BLaER1 treated with 17β-estradiol and CSF1 and Interleukin-3, amounts not matched to agents 10 nM and 100 nM (cell line): Measurements from ENCODE around the gene CHTF18.

Source experiments
- H3K27ac ChIP-seq, 11 experiments: shearing (Covaris generic); formaldehyde crosslinking; 2 replicates each; pipeline ENCODE4 v1.8.1; 2022
- H3K27me3 ChIP-seq, 11 experiments: shearing (Covaris generic); formaldehyde crosslinking; 2 replicates each; pipeline ENCODE4 v1.8.1; 2022
- H3K36me3 ChIP-seq, 11 experiments: shearing (Covaris generic); formaldehyde crosslinking; 2 replicates each; pipeline ENCODE4 v1.8.1; 2022
- H3K4me1 ChIP-seq, 10 experiments: shearing (Covaris generic); formaldehyde crosslinking; 2 replicates each; pipeline ENCODE4 v1.8.1; 2022
- H3K4me2 ChIP-seq, 11 experiments: shearing (Covaris generic); formaldehyde crosslinking; 2 replicates each; pipeline ENCODE4 v1.8.1; 2022
- H3K4me3 ChIP-seq, 10 experiments: shearing (Covaris generic); formaldehyde crosslinking; 2 replicates each; pipeline ENCODE4 v1.8.1; 2022
- H3K9ac ChIP-seq, 11 experiments: shearing (Covaris generic); formaldehyde crosslinking; 2 replicates each; pipeline ENCODE4 v1.8.1; 2022
- H3K9me3 ChIP-seq, 11 experiments: shearing (Covaris generic); formaldehyde crosslinking; replicated peaks in 1 of 11; 2 replicates each; pipeline ENCODE4 v1.8.1; 2022
- H4K20me1 ChIP-seq, 11 experiments: shearing (Covaris generic); formaldehyde crosslinking; 2 replicates each; pipeline ENCODE4 v1.8.1; 2022
- Cebpa-rat ChIP-seq, 11 experiments: shearing (Covaris generic); IDR thresholded peaks; 2 replicates each; pipeline ENCODE4 v1.8.1; 2022

Gene CHTF18

GRCh38 chr16:764184-764750 lies 24.2 kb upstream of the CHTF18 start:
- H3K36me3 ChIP-seq = no peaks in the 10 kb centered on the region
- H3K4me1 ChIP-seq = peaks cover 0 to 29% (median 21%) of the 10 kb centered on the region in 10 experiments; a peak in 19 of 20 replicates
- no peaks in the 10 kb centered on the region for H3K27me3 ChIP-seq
- H3K4me2 ChIP-seq = no peak overlapping the region
- no peaks in the 10 kb centered on the region for H3K9me3 ChIP-seq
- TF ChIP-seq Cebpa-rat (IDR thresholded peaks at IDR 0.05) = no peak
- no peaks in the 10 kb centered on the region; a peak in 1 of 22 replicates for H4K20me1 ChIP-seq
- no peak overlapping the region for H3K4me3 ChIP-seq
- H3K27ac ChIP-seq = no peak overlapping the region
- no peak overlapping the region for H3K9ac ChIP-seq

GRCh38 chr16:764848-765487 lies 23.5 kb upstream of the CHTF18 start:
- TF ChIP-seq Cebpa-rat (IDR thresholded peaks at IDR 0.05) = no peak
- Histone ChIP-seq H3K36me3 (no peaks in the 10 kb centered on the region), H3K9ac (no peak overlapping the region), H3K9me3 (no peaks in the 10 kb centered on the region), H3K27ac (no peak overlapping the region), H4K20me1 (no peaks in the 10 kb centered on the region; a peak in 1 of 22 replicates), H3K4me1 (peaks cover 0 to 29% (median 21%) of the 10 kb centered on the region in 10 experiments; a peak in 19 of 20 replicates), H3K4me2 (no peak overlapping the region), H3K4me3 (no peak overlapping the region), H3K27me3 (no peaks in the 10 kb centered on the region)

GRCh38 chr16:765488-765865 lies 22.9 kb upstream of the CHTF18 start:
- no peak for TF ChIP-seq Cebpa-rat (IDR thresholded peaks at IDR 0.05)
- no peak overlapping the region for H3K27ac ChIP-seq

GRCh38 chr16:766008-766819 lies 22.2 kb upstream of the CHTF18 start:
- Histone ChIP-seq H3K27ac (no peak overlapping the region), H3K4me2 (no peak overlapping the region), H3K4me3 (no peak overlapping the region), H3K27me3 (no peaks in the 10 kb centered on the region), H3K9me3 (no peaks in the 10 kb centered on the region), H4K20me1 (no peaks in the 10 kb centered on the region; a peak in 1 of 22 replicates), H3K36me3 (no peaks in the 10 kb centered on the region), H3K9ac (no peak overlapping the region), H3K4me1 (peaks cover 0 to 20% (median 14%) of the 10 kb centered on the region in 10 experiments; a peak in 16 of 20 replicates)
- no peak for TF ChIP-seq Cebpa-rat (IDR thresholded peaks at IDR 0.05)

More at GRCh38 chr16:765488-765865, 22.9 kb upstream of the CHTF18 start:
- Histone ChIP-seq H3K36me3 (no peaks in the 10 kb centered on the region), H3K4me3 (no peak overlapping the region), H3K4me1 (peaks cover 0 to 28% (median 21%) of the 10 kb centered on the region in 10 experiments; a peak in 19 of 20 replicates), H4K20me1 (no peaks in the 10 kb centered on the region; a peak in 1 of 22 replicates), H3K9me3 (no peaks in the 10 kb centered on the region), H3K27me3 (no peaks in the 10 kb centered on the region), H3K4me2 (no peak overlapping the region), H3K9ac (no peak overlapping the region)

GRCh38 chr16:766820-767640 lies 21.4 kb upstream of the CHTF18 start:
- no peaks in the 10 kb centered on the region; a peak in 1 of 22 replicates for H4K20me1 ChIP-seq
- H3K9ac ChIP-seq = no peak overlapping the region
- no peak overlapping the region for H3K4me3 ChIP-seq
- no peaks in the 10 kb centered on the region for H3K27me3 ChIP-seq
- H3K4me2 ChIP-seq = no peak overlapping the region
- no peak for TF ChIP-seq Cebpa-rat (IDR thresholded peaks at IDR 0.05)
- H3K36me3 ChIP-seq = no peaks in the 10 kb centered on the region
- H3K27ac ChIP-seq = no peak overlapping the region
- no peaks in the 10 kb centered on the region for H3K9me3 ChIP-seq
- peaks cover 0 to 12% (median 5%) of the 10 kb centered on the region in 10 experiments; a peak in 14 of 20 replicates for H3K4me1 ChIP-seq

- H3K36me3 ChIP-seq = no peaks in the 10 kb centered on the region
- H4K20me1 ChIP-seq = no peaks in the 10 kb centered on the region; a peak in 2 of 22 replicates
- no peak overlapping the region for H3K27ac ChIP-seq
- H3K4me3 ChIP-seq = no peak overlapping the region
- H3K4me2 ChIP-seq = no peak overlapping the region
- H3K9ac ChIP-seq = no peak overlapping the region
- no peaks in the 10 kb centered on the region for H3K27me3 ChIP-seq
- H3K9me3 ChIP-seq = no peaks in the 10 kb centered on the region
- H3K4me1 ChIP-seq = peaks cover 0 to 5% (median 0%) of the 10 kb centered on the region in 10 experiments; a peak in 6 of 20 replicates
- no peak for TF ChIP-seq Cebpa-rat (IDR thresholded peaks at IDR 0.05)
Observed at GRCh38 chr16:767743-768235, 20.6 kb upstream of the CHTF18 start.

GRCh38 chr16:768428-768827 lies 20.0 kb upstream of the CHTF18 start:
- H3K27me3 ChIP-seq = no peaks in the 10 kb centered on the region
- no peaks in the 10 kb centered on the region; a peak in 2 of 22 replicates for H4K20me1 ChIP-seq
- no peaks in the 10 kb centered on the region for H3K9me3 ChIP-seq
- no peak for TF ChIP-seq Cebpa-rat (IDR thresholded peaks at IDR 0.05)
- H3K4me2 ChIP-seq = no peak overlapping the region
- H3K4me3 ChIP-seq = no peak overlapping the region
- H3K4me1 ChIP-seq = no peaks in the 10 kb centered on the region
- H3K9ac ChIP-seq = no peak overlapping the region
- H3K27ac ChIP-seq = no peak overlapping the region
- no peaks in the 10 kb centered on the region for H3K36me3 ChIP-seq

GRCh38 chr16:769184-769784 lies 19.1 kb upstream of the CHTF18 start:
- Histone ChIP-seq H3K4me2 (no peak overlapping the region), H3K4me1 (no peaks in the 10 kb centered on the region), H3K9me3 (no peaks in the 10 kb centered on the region), H3K27ac (no peak overlapping the region), H4K20me1 (no peaks in the 10 kb centered on the region; a peak in 2 of 22 replicates), H3K36me3 (no peaks in the 10 kb centered on the region), H3K9ac (no peak overlapping the region), H3K4me3 (no peak overlapping the region), H3K27me3 (no peaks in the 10 kb centered on the region)
- no peak for TF ChIP-seq Cebpa-rat (IDR thresholded peaks at IDR 0.05)
